GM12801 (cell line): ENCODE data around the gene LHFPL2.

Experiments
- TF ChIP-seq, protein P1 (sequence below): IDR thresholded peaks from one replicate; pipeline ENCODE4 v1.5.1; 2011; ENCODE audit warnings: control low read depth; ENCODE audit not compliant: insufficient read length; ENCODE audit errors: extremely low read depth

LHFPL2 gene

GRCh38 chr5:78467140-78467539 is 181.4 kb downstream of the LHFPL2 start:
- TF ChIP-seq, protein P1, sequence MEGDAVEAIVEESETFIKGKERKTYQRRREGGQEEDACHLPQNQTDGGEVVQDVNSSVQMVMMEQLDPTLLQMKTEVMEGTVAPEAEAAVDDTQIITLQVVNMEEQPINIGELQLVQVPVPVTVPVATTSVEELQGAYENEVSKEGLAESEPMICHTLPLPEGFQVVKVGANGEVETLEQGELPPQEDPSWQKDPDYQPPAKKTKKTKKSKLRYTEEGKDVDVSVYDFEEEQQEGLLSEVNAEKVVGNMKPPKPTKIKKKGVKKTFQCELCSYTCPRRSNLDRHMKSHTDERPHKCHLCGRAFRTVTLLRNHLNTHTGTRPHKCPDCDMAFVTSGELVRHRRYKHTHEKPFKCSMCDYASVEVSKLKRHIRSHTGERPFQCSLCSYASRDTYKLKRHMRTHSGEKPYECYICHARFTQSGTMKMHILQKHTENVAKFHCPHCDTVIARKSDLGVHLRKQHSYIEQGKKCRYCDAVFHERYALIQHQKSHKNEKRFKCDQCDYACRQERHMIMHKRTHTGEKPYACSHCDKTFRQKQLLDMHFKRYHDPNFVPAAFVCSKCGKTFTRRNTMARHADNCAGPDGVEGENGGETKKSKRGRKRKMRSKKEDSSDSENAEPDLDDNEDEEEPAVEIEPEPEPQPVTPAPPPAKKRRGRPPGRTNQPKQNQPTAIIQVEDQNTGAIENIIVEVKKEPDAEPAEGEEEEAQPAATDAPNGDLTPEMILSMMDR = no peak

GRCh38 chr5:78458843-78459242 is 189.7 kb downstream of the LHFPL2 start:
- TF ChIP-seq, protein P1 = no peak

GRCh38 chr5:78449103-78449502 is 199.5 kb downstream of the LHFPL2 start:
- TF ChIP-seq, protein P1 = no peak

DNA sequence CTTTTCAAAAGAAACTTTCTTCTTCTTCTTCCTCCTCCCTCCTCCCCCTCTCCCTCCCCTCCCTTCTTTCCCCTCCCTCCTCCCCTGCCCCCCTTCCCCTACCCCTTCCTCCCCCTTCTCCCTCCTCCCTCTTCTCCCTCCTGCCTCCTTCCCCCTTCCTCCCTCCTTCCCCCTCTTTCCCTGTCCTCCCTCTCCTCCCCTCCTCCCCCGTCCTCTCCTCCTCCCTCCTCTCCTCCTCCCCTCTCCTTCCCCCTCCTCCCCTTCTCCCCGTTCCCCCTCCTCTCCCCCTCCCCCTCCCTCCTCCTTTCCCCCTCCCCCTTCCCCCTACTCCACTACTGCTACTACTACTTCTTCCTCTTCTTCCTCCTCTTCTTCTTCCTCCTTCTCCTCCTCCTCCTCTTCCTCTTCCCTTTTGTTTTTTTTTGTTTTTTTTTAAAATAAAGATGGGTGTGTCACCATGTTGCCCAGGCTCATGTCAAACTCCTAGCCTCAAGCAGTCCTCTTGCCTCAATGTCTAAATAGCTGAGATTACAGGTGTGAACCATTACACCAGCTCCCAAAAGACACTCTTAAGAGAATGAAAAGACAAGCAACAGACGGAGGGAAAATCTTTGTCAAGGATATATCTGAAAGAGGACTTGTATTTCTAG is 200.7 kb downstream of the LHFPL2 start:
- TF ChIP-seq, protein P1 = no peak
